Thyroid gland (tissue), 4 donors: ENCODE results near the gene PLGRKT. TPM values are rescaled to one million over a fixed set of nuclear protein-coding genes. Genes with fewer than 3 reads are reported as not detected.

Experiments used
- DNase-seq, 2 donors: peaks; one replicate each; pipeline ENCODE4 v3.0.0-alpha.2; 2019
- H3K27ac ChIP-seq, 3 donors: fragments of 200-600 bp; sonication (generic); 1 replicate in 2 of 3; 2 replicates in 1 of 3; pipeline ENCODE4 v1.5.1; 2016 to 2019; ENCODE audit warnings: mild to moderate bottlenecking in 1 of 3, moderate library complexity in 1 of 3
- H3K27me3 ChIP-seq: fragments of 200-600 bp; sonication (generic); one replicate; pipeline ENCODE4 v1.5.1; 2019
- H3K36me3 ChIP-seq, 2 donors: fragments of 200-600 bp; sonication (generic); one replicate each; pipeline ENCODE4 v1.5.1; 2016 to 2019
- H3K4me1 ChIP-seq, 2 donors: fragments of 200-600 bp; sonication (generic); one replicate each; pipeline ENCODE4 v1.5.1; 2017 to 2019
- H3K4me3 ChIP-seq, 3 donors: fragments of 200-600 bp; sonication (generic); replicated peaks in 1 of 3; 1 replicate in 2 of 3; 2 replicates in 1 of 3; pipeline ENCODE4 v1.5.1; 2016; ENCODE audit warnings: mild to moderate bottlenecking in 1 of 3
- H3K9me3 ChIP-seq: fragments of 200-600 bp; sonication (generic); one replicate; pipeline ENCODE4 v1.5.1; 2017
- POLR2A ChIP-seq, 2 donors: fragments of 450-650 bp; IDR thresholded peaks; one replicate each; pipeline ENCODE4 v1.6.1; 2017; ENCODE audit warnings: antibody characterized with exemption in 2 of 2, mild to moderate bottlenecking in 2 of 2, moderate library complexity in 1 of 2
- WGBS, 2 donors: methylation state at CpG; one replicate each; pipeline ENCODE4 v1.1.5; 2017; 5-methylcytosine and 5-hydroxymethylcytosine counted together
- intact Hi-C: fragments of 100-400 bp; cut with DNase I; formaldehyde crosslinking; loops from one replicate; pipeline ENCODE4 v1.15.1; 2023
- total RNA-seq, 4 donors: library from RNA; depleted of rRNA; stranded (reverse); fragments of >200 nt; gene quantifications; one replicate each; pipeline ENCODE4 v1.2.3, GENCODE V29; 2016
- TF ChIP-seq, protein P1 (sequence below), 6 experiments: fragments of 200-600 bp in 3 of 6; fragments of 450-650 bp in 3 of 6; sonication (generic) in 3 of 6; IDR thresholded peaks; one replicate each; pipeline ENCODE4 v1.5.1; 2016 to 2019; ENCODE audit warnings: antibody characterized with exemption in 6 of 6, mild to moderate bottlenecking in 2 of 6, inconsistent platforms in 1 of 6, moderate library complexity in 1 of 6

Gene PLGRKT
- total RNA-seq, 4 donors from 2014 or later = 16.2 to 32.7 (median 27.7) TPM

DNA sequence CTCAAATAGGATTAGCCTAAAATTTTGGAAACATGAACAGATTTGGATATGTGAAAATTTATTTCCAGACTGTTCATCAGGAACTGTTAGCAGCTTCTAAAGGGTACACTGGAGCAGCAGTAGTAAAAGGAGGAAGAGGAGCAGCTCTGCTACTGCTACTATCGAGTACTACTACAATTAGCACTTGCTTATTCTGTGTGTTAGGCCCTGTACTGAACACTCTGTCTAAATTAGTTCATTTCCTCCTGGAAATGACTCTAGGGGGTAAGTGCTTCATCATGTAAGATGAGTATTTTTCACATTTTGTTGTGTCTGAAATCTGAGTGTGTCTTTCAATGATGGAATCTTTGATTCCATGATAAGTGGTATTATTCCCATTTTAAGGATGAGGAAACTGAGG is 22.4 kb upstream of the PLGRKT start:
- H3K4me1 ChIP-seq = no peaks in the 10 kb centered on the region
- 84 to 100% methylated on average over 1 of the region's 1 CpG for WGBS, 2 donors
- H3K4me3 ChIP-seq = no peak overlapping the region
- peaks cover 0 to 7% of the 10 kb centered on the region in 2 donors for H3K36me3 ChIP-seq
- DNase-seq = no peak
- H3K27ac ChIP-seq = no peak overlapping the region
- H3K27me3 ChIP-seq = no peaks in the 10 kb centered on the region
- TF ChIP-seq, protein P1, sequence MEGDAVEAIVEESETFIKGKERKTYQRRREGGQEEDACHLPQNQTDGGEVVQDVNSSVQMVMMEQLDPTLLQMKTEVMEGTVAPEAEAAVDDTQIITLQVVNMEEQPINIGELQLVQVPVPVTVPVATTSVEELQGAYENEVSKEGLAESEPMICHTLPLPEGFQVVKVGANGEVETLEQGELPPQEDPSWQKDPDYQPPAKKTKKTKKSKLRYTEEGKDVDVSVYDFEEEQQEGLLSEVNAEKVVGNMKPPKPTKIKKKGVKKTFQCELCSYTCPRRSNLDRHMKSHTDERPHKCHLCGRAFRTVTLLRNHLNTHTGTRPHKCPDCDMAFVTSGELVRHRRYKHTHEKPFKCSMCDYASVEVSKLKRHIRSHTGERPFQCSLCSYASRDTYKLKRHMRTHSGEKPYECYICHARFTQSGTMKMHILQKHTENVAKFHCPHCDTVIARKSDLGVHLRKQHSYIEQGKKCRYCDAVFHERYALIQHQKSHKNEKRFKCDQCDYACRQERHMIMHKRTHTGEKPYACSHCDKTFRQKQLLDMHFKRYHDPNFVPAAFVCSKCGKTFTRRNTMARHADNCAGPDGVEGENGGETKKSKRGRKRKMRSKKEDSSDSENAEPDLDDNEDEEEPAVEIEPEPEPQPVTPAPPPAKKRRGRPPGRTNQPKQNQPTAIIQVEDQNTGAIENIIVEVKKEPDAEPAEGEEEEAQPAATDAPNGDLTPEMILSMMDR (IDR thresholded peaks at IDR 0.05) = no peak
- no peak for TF ChIP-seq POLR2A (IDR thresholded peaks at IDR 0.05)
- no peaks in the 10 kb centered on the region for H3K9me3 ChIP-seq
- intact Hi-C loops = no loop called here

DNA sequence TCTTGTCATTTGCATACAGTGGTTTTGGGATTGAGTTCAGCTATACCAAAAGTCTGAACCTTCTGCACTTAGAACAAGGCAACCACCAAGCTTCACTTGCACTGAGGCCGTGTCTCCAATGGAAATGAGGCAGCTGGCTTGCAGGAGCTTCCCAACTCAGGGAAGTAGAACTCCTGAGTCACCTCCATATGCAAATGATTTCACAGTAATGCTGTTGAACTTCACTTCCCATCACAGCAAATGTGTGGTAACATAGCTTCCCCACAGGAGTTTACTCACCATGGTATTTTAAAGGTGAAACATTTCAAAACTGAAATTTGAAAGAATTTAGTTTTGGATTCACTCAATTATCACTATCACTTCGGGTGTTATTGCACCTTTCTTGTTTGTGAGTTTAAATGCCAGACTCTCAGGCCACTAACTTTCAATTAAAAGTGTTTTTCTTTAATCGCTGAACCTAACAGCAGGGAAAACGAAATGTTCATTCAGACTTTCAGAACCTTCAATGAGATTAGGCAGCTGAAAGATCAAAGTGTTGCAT is 21.6 kb upstream of the PLGRKT start:
- no peak overlapping the region for H3K4me3 ChIP-seq
- 83 to 86% methylated on average over 4 of the region's 4 CpGs for WGBS, 2 donors
- H3K36me3 ChIP-seq = peaks cover 0 to 7% of the 10 kb centered on the region in 2 donors
- no peaks in the 10 kb centered on the region for H3K4me1 ChIP-seq
- no peak for TF ChIP-seq POLR2A (IDR thresholded peaks at IDR 0.05)
- TF ChIP-seq, protein P1 (IDR thresholded peaks at IDR 0.05) = no peak
- no peak overlapping the region for H3K27ac ChIP-seq
- no peaks in the 10 kb centered on the region for H3K27me3 ChIP-seq
- intact Hi-C loops = no loop called here
- DNase-seq = no peak
- H3K9me3 ChIP-seq = no peaks in the 10 kb centered on the region

DNA sequence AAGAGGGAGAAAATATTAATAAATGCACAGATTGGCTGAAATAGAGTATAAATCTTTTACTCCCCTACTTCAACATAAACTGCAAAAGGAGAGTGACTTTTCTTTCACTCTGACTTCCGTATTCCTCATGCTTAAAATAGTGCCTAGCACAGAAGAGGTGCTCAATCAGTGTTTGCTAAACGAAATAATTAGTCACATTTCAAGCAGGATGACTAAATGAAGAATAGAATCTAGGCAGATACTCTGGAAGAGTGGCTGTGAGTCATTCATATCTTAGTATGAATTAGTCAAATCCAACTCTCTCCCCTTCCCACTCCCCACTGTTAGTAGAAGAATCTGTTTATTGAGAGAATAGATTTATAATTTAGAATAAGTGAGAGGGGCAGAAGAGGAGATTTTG is 17.5 kb upstream of the PLGRKT start:
- Histone ChIP-seq H3K36me3 (no peaks in the 10 kb centered on the region), H3K4me1 (peaks cover 0 to 5% of the 10 kb centered on the region in 2 donors), H3K9me3 (no peaks in the 10 kb centered on the region), H3K4me3 (no peak overlapping the region), H3K27me3 (no peaks in the 10 kb centered on the region), H3K27ac (no peak overlapping the region)
- 72 to 74% methylated on average over 2 of the region's 2 CpGs for WGBS, 2 donors
- TF ChIP-seq POLR2A (IDR thresholded peaks at IDR 0.05) = no peak
- TF ChIP-seq, protein P1 (IDR thresholded peaks at IDR 0.05) = no peak
- DNase-seq = no peak
- intact Hi-C loops = no loop called here

GRCh38 chr9:5453673-5454072 is 15.9 kb upstream of the PLGRKT start:
- WGBS, 2 donors = 75 to 88% methylated on average over 2 of the region's 2 CpGs
- H3K27ac ChIP-seq = no peak overlapping the region

DNA sequence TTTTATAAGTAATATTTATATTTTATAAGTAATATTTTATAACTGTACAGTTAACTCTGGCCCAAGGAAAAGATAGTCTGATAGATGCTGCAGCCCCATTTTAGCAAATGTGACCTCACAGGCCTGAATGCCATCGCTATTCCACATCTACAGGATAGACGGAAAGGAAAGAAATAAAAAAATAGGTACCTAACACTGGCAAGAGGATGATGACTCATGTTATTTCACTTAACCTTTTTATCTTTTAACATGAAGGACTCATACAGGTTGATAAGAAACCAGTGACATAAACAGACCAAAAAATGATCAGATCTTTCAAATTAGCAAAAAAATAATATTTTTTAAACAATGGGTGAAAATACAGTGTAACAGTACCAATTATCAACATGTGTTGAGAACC is 15.3 kb upstream of the PLGRKT start:
- DNase-seq = no peak
- TF ChIP-seq POLR2A (IDR thresholded peaks at IDR 0.05) = no peak
- TF ChIP-seq, protein P1 (IDR thresholded peaks at IDR 0.05) = no peak
- H3K4me3 ChIP-seq = no peak overlapping the region
- intact Hi-C loops = no loop called here
- H3K36me3 ChIP-seq = no peaks in the 10 kb centered on the region
- H3K27ac ChIP-seq = peak overlapping the region in 1 of 3 donors; percentile 5
- 83 to 86% methylated on average over 2 of the region's 2 CpGs for WGBS, 2 donors
- no peaks in the 10 kb centered on the region for H3K9me3 ChIP-seq
- peaks cover 6 to 12% of the 10 kb centered on the region in 2 donors for H3K4me1 ChIP-seq
- H3K27me3 ChIP-seq = no peaks in the 10 kb centered on the region

More at GRCh38 chr9:5453673-5454072, 15.9 kb upstream of the PLGRKT start:
- Histone ChIP-seq H3K4me1 (peaks cover 6 to 12% of the 10 kb centered on the region in 2 donors), H3K9me3 (no peaks in the 10 kb centered on the region), H3K36me3 (no peaks in the 10 kb centered on the region), H3K27me3 (no peaks in the 10 kb centered on the region), H3K4me3 (no peak overlapping the region)
- DNase-seq = no peak
- no peak for TF ChIP-seq POLR2A (IDR thresholded peaks at IDR 0.05)
- TF ChIP-seq, protein P1 (IDR thresholded peaks at IDR 0.05) = no peak
- intact Hi-C loops = no loop called here
